Neural cell (in vitro differentiated cells): Measurements from ENCODE around the gene VPS37B.

ENCODE experiments used
- POLR2AphosphoS5 ChIP-seq: IDR thresholded peaks from 2 replicates; pipeline ENCODE4 v1.6.1; 2012
- RAD21 ChIP-seq: fragments of 450-650 bp; conservative IDR thresholded peaks from 2 replicates; pipeline ENCODE4 v1.6.1; 2014; ENCODE audit warnings: antibody characterized with exemption, mild to moderate bottlenecking, moderate library complexity
- SMC3 ChIP-seq: fragments of 450-650 bp; conservative IDR thresholded peaks from 2 replicates; pipeline ENCODE4 v1.6.1; 2014; ENCODE audit warnings: antibody characterized with exemption, mild to moderate bottlenecking, moderate library complexity; ENCODE audit not compliant: poor library complexity

DNA sequence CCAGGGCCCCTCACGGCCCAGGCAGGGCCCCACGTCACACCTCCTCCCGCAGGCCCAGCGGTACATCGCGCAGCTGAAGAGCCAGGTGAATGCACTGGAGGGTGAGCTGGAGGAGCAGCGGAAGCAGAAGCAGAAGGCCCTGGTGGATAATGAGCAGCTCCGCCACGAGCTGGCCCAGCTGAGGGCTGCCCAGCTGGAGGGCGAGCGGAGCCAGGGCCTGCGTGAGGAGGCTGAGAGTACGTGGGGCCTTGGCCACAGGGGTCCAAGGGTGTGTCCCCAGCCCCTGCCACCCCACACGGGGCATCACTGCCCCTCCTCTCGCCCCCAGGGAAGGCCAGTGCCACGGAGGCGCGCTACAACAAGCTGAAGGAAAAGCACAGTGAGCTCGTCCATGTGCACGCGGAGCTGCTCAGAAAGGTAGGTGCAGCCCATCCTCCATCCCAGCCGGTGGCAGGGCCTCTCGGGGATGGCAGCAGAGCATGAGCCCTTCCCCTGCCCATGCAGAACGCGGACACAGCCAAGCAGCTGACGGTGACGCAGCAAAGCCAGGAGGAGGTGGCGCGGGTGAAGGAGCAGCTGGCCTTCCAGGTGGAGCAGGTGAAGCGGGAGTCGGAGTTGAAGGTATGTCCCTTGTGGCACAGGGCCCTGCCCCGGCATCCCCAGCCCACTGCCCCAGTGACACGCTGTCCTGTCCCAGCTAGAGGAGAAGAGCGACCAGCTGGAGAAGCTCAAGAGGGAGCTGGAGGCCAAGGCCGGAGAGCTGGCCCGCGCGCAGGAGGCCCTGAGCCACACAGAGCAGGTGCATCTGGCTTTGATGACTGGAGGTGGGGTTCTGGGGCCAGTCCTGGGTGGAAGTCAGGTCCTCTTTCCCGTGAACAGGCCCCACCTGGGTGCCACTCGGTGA lies 39.7 kb downstream of the VPS37B start:
- TF ChIP-seq SMC3 (no peak), POLR2AphosphoS5 (no peak), RAD21 (no peak)
